DOHH2 (cell line): ENCODE data around the gene N4BP2L2.

Experiments used
- EZH2phosphoT487 ChIP-seq: fragments of 200-600 bp; sonication (generic); IDR thresholded peaks from 2 replicates; pipeline ENCODE4 v1.6.1; 2017; ENCODE audit warnings: borderline replicate concordance, mild to moderate bottlenecking, antibody characterized with exemption, low read length, moderate library complexity, mixed read lengths
- TF ChIP-seq, protein P1 (sequence below): fragments of 200-600 bp; sonication (generic); IDR thresholded peaks from one replicate; pipeline ENCODE4 v1.5.1; 2014; ENCODE audit warnings: antibody characterized with exemption, mild to moderate bottlenecking, low read depth, low read length; ENCODE audit not compliant: poor library complexity, severe bottlenecking

DNA sequence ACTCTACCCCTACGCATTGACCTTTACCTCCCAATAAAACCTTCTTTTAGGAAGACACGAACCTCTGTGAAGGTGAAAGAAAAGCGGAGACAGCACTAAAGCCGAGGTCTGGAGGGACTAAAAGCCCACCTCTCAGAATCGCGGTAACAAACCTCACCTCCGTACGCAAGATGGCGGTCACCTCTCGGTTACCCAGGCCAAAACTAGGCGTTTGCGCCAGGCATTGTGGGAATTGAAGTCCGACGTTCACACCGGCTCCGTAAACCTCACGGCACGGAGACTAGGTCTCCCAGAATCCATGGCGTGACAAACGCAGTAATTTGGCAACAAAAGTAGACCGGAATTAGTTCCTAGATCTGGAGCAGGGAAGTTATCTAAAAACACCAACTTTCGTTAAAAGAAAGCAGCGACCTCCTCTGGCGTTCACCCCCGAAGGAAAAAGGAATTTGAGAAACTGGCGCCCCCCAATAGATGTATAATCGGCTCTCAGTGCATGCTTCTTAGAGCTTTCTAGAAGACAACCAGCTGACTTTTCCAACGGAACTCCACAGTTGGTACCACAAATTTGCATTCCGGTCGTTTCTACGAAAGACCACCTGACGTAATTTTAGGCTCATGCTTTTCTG is at the start of gene N4BP2L2:
- TF ChIP-seq, protein P1, sequence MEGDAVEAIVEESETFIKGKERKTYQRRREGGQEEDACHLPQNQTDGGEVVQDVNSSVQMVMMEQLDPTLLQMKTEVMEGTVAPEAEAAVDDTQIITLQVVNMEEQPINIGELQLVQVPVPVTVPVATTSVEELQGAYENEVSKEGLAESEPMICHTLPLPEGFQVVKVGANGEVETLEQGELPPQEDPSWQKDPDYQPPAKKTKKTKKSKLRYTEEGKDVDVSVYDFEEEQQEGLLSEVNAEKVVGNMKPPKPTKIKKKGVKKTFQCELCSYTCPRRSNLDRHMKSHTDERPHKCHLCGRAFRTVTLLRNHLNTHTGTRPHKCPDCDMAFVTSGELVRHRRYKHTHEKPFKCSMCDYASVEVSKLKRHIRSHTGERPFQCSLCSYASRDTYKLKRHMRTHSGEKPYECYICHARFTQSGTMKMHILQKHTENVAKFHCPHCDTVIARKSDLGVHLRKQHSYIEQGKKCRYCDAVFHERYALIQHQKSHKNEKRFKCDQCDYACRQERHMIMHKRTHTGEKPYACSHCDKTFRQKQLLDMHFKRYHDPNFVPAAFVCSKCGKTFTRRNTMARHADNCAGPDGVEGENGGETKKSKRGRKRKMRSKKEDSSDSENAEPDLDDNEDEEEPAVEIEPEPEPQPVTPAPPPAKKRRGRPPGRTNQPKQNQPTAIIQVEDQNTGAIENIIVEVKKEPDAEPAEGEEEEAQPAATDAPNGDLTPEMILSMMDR: peak; percentile 55
- TF ChIP-seq EZH2phosphoT487: no peak
